Activated CD8-positive, alpha-beta memory T cell treated with anti-CD3 and anti-CD28 coated beads, Interleukin-2, amount 50 U/mL, for 24 hours (primary cell): ENCODE measurements around the gene PEPD.

Source experiments
- DNase-seq: peaks from one replicate; pipeline ENCODE4 v3.0.0-alpha.2; 2020; ENCODE audit errors: extremely low read depth

The PEPD gene

DNA sequence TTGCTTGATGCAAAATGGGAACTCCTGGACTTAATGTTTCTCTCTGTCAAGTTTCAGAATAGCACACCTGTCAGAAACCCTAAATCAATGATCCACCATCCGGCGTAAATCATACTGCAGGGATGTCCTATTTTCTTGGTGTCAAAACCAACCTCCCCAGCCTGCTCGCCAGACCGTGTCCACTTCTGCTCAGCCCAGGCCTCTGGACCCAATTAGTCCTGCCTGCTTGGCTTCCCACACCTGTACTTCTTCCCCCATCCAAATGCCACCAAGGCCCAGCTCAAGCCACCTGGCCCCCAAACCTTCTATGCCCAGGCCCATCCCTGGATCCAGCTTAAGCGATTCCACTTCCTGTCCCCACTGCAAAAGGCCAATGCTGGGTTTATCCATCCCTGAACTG lies 25.1 kb upstream of the PEPD start:
- no peak for DNase-seq

- no peak for DNase-seq
Observed at GRCh38 chr19:33545217-33545981, 23.8 kb upstream of the PEPD start.

- no peak for DNase-seq
Observed at GRCh38 chr19:33535226-33535625, 13.6 kb upstream of the PEPD start.

- no peak for DNase-seq
Observed at GRCh38 chr19:33532859-33533460, 11.4 kb upstream of the PEPD start.

- DNase-seq, result no peak
Observed at GRCh38 chr19:33530842-33531241, 9.3 kb upstream of the PEPD start.

- DNase-seq, result no peak
Observed at GRCh38 chr19:33530296-33530695, 8.7 kb upstream of the PEPD start.

GRCh38 chr19:33529094-33529676 lies 7.6 kb upstream of the PEPD start:
- DNase-seq, result no peak

DNA sequence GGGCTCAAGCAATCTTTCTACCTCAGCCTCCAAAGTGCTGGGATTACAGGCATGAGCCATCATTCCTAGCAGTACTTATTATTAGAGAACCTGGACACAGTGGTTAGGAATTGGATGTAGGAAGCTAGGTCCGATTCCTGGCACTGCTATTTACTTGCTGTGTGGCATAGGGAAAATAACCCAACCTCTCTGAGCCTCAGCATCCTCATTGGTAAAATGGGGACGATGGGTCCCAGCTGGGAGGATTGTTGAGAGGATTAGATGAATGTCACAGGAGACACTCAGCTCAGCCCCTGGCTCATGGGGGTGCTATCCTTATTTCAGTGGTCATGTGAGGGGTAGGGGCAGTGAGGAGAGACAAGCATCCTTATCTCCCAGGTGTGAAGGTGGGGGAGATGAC lies 6.8 kb upstream of the PEPD start:
- DNase-seq, result no peak

- no peak for DNase-seq
Observed at GRCh38 chr19:33527125-33527524, 5.5 kb upstream of the PEPD start.

DNA sequence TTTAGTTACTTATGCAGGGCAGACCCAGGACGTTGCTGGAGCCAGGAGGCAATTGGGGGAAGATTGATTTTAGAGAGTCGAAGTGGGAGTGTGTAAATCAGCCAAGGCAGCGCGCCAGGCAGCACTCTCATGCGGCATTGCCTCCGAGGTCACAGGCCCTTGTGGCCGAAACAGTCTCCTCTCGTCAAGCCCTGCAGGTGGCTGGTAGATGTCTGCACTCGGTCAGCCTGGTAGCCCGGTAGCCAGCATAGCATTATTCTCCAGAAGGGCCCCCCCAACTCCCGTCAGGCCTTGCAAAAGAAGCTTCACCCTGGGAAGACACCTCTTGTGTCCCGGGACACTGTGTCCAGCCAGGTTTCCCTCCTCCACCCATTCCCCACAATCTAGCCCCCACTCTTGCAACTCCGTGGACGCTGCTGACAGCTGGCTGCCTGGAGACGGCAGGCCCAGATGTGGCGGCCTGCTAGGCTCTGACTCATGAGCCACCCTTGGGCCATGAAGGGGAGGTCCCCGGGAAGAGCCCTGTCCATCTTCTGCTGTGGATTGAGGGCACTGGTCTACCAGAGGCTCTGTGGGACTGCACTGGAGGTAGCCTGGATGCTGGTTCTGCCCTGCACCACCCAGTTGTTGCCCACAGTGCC lies 2.6 kb upstream of the PEPD start:
- no peak for DNase-seq

- no peak for DNase-seq
Observed at GRCh38 chr19:33523167-33523566, 1.6 kb upstream of the PEPD start.

- no peak for DNase-seq
Observed at GRCh38 chr19:33522371-33522662, 726 bp upstream of the PEPD start.

DNA sequence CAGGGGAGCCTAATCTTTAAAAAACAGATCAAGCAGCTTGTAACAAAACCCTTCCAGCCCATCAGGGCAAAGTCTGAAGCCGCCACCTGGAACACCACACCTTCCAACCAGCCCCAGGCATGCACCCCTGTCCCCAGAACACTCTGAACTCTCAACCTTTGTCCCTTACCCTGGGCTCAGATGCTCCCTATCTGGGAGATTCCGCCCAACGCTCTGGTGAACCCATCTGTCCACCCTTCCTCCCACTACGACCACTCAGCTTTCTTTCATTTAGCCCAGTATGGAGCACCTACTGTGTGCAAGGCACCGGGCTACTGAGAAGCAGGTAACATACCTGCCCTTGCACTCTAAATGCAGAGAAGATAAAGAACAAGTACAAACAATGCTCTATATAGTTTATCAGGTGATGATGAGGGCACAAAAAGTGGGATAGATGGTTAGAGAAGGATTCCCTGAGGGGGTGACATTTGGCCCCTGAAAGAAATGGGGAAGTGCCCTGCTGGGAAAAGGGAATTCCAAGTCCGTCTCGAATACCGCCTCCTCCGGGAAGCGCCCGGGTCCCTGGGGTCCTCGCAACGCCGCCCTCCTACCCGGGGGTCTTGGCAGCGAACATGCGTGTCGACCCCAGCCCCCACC lies 629 bp downstream of the PEPD start:
- no peak for DNase-seq

GRCh38 chr19:33520048-33520643 lies 1.4 kb downstream of the PEPD start:
- DNase-seq, result no peak

- DNase-seq, result no peak
Observed at GRCh38 chr19:33519416-33519815, 2.2 kb downstream of the PEPD start.

DNA sequence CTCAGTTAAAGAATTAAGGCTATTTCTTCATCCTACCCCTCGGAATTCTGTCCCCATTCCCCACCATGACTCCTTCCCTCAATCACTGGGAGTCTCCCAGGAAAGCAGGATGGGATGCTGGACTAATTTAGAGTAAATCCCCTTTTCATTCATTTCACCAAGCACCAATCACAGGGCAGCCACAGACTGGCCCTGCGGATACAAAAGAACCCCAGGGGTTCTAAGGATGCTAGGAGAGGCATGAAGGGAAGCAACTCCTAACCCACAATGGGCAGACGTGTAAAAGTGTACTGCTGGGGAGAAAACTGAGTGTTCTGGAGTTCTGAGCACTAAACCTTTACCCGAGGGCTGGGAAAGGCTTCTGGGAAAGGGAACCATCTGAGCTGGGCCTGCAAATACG lies 3.0 kb downstream of the PEPD start:
- no peak for DNase-seq

DNA sequence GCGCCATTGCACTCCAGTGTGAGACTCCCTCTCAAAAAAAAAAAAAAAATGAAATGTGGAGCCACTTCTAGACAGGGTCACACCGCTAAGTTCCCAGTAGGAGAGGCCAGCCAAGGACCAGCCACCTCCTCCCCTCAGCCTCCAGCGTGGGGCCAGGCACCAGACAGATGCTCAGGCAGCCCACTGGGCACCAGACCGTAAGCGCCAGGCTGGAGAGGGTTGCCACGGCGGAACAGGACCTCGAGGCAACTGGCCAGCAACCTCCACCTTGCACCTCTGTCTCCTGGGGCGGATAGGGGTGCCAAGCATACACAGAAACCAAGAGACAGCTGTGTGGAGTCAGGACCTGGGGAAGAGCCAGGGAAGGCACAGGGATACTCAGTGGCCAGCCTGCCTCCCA lies 3.7 kb downstream of the PEPD start:
- no peak for DNase-seq

DNA sequence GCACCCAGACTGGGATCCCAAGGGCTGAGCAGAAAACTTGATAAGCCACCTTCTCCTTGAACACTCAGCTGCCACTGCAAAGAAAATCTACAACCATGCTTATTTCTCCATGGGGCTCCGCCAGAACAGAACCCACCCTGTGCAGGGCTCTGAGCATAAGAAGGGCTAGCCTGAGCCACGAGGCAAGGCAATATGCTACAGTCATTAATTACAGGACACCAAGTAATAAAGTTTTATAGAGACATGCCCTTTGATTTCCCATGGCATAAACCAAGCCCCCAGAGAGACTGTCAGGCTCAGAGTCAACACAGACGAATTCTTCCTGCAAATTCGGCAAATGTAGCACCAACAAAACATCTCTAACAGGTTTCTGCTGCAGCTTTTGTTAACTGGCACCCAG lies 5.7 kb downstream of the PEPD start:
- no peak for DNase-seq

GRCh38 chr19:33514885-33515551 lies 6.6 kb downstream of the PEPD start:
- no peak for DNase-seq

DNA sequence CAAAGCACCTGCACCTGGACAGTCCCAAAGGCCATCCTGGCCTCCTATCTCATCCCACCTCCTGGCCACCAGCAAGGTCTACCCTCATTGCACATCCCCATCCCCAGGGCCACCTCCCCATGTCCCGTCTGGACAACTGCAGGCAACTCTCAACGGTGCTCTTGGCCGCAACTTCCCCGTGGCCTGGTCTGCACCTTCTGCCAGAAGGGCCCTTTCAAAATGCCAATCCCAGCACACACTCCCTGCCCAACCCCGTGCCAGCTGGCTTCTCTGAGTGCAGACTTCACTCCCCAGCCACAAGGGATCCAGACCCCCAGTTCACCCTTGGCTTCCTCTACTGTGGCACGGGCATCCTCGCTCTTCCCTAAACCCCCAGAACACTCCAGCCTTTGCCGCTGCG lies 8.2 kb downstream of the PEPD start:
- DNase-seq, result no peak

DNA sequence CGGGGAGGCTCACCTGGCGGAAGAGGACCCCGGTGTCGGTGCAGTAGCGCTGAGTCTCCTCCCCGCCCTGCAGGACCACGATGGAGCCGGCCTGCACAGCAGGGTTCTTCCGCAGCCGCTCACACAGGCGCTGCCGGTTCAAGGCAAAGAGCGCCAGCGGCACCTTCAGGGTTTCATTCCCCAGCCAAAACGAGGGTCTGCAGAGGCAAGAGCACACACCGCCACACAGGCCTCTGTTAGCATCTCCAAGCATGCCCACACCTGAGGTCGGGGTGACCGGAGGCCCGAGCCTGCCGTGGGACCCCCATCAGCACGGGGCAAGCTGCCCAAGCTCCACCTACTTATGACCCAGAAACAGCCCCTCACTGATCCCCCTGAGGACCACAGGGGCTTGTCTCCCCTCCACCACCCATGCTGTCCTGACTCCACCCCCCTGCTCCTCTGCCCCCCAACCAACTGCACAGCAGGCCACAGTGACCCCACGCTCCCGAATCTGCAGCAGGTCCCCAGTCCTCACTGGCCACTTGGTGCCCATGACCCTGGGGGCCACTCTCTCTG lies 8.9 kb downstream of the PEPD start:
- no peak for DNase-seq
